ENCODE data around the gene HTRA1. TPM values are rescaled to one million over a fixed set of nuclear protein-coding genes. Genes with fewer than 3 reads are reported as not detected.

HTRA1 gene
- total RNA-seq, 3 donors from 2014 or later = 11.0 to 122 (median 28.9) TPM

- peak; percentile 90 for ATAC-seq
- no peaks in the 10 kb centered on the region for H3K36me3 ChIP-seq (ENCODE audit: low read depth)
- DNase-seq = no peak
- H3K9me3 ChIP-seq = no peaks in the 10 kb centered on the region
- TF ChIP-seq CTCF (IDR thresholded peaks at IDR 0.05) = no peak
- intact Hi-C loops (cut with DNase I, micrococcal nuclease) = no loop called here
- no peak overlapping the region for H3K4me3 ChIP-seq
- H3K4me1 ChIP-seq (ENCODE audit: low read depth) = peaks cover 14% of the 10 kb centered on the region
These were observed 71.4 kb downstream of the HTRA1 start for GRCh38 chr10:122532601-122533296.

- ATAC-seq = no peak
- no peak for TF ChIP-seq CTCF (IDR thresholded peaks at IDR 0.05)
- DNase-seq = no peak
- Histone ChIP-seq H3K4me1 (ENCODE audit: low read depth) (peaks cover 20% of the 10 kb centered on the region), H3K4me3 (no peak overlapping the region), H3K9me3 (no peaks in the 10 kb centered on the region), H3K36me3 (ENCODE audit: low read depth) (no peaks in the 10 kb centered on the region)
- intact Hi-C loops (cut with DNase I, micrococcal nuclease) = no loop called here
These were observed 76.2 kb downstream of the HTRA1 start for GRCh38 chr10:122537545-122537944.

- peaks cover 38% of the 10 kb centered on the region for H3K4me1 ChIP-seq (ENCODE audit: low read depth)
- no peaks in the 10 kb centered on the region for H3K9me3 ChIP-seq
- TF ChIP-seq CTCF (IDR thresholded peaks at IDR 0.05) = no peak
- H3K36me3 ChIP-seq (ENCODE audit: low read depth) = no peaks in the 10 kb centered on the region
- no peak overlapping the region for H3K4me3 ChIP-seq
- no peak for DNase-seq
- intact Hi-C loops (cut with DNase I, micrococcal nuclease) = no loop called here
- ATAC-seq = peak; percentile 64
These were observed 80.2 kb downstream of the HTRA1 start for GRCh38 chr10:122541541-122542002.

- DNase-seq = peak; percentile 59 to 69 (median 60)
- Histone ChIP-seq H3K9me3 (no peaks in the 10 kb centered on the region), H3K36me3 (ENCODE audit: low read depth) (no peaks in the 10 kb centered on the region), H3K4me1 (ENCODE audit: low read depth) (peaks cover 42% of the 10 kb centered on the region), H3K4me3 (no peak overlapping the region)
- intact Hi-C loops (cut with DNase I, micrococcal nuclease) = no loop called here
- TF ChIP-seq CTCF (IDR thresholded peaks at IDR 0.05) = no peak
- ATAC-seq = peak; percentile 84
These were observed 82.5 kb downstream of the HTRA1 start for GRCh38 chr10:122543676-122544445.

- Histone ChIP-seq H3K4me1 (ENCODE audit: low read depth) (peaks cover 48% of the 10 kb centered on the region), H3K4me3 (no peak overlapping the region), H3K36me3 (ENCODE audit: low read depth) (no peaks in the 10 kb centered on the region), H3K9me3 (no peaks in the 10 kb centered on the region)
- intact Hi-C loops (cut with DNase I, micrococcal nuclease) = no loop called here
- ATAC-seq (no peak), DNase-seq (no peak)
- no peak for TF ChIP-seq CTCF (IDR thresholded peaks at IDR 0.05)
These were observed 83.1 kb downstream of the HTRA1 start for GRCh38 chr10:122544493-122544892.

Data from mucosa of descending colon (tissue), 3 donors.